ENCODE measurements around the gene GPR151. TPM values are rescaled to one million over a fixed set of nuclear protein-coding genes. Genes with fewer than 3 reads are reported as not detected.

GPR151 gene
- total RNA-seq, 6 donors from 2014 or later = not detected

DNA sequence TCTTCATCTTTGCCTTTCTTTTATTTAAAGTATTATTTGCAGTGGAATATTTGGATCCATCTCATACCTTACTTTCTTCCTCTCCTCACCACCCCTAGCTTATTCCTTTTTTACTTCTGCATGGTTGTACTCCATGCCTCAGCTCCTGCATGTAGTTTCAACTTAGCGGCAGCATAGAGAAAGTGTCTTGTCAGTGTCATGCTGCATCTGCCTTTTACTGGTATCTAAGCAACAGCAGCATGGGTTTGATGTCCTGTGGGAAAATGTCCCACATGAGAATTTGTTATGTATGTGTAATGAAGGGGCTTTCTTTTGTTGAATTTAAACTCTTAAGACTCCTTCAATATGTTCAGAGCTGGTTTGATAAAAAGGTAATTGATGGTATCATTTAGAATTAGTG lies 48.2 kb downstream of the GPR151 start:
- H3K4me1 ChIP-seq = no peaks in the 10 kb centered on the region
- WGBS, 2 donors = 91 to 97% methylated on average over 1 of the region's 1 CpG
- H3K36me3 ChIP-seq = peaks cover 36 to 65% (median 45%) of the 10 kb centered on the region in 4 donors
- no peak for TF ChIP-seq POLR2A (IDR thresholded peaks at IDR 0.05)
- no peak for TF ChIP-seq EP300 (IDR thresholded peaks at IDR 0.05)
- no peak for TF ChIP-seq CTCF (IDR thresholded peaks at IDR 0.05)
- TF ChIP-seq POLR2AphosphoS5 (IDR thresholded peaks at IDR 0.05) = no peak
- no peak overlapping the region for H3K4me3 ChIP-seq
- no peaks in the 10 kb centered on the region for H3K27me3 ChIP-seq
- DNase-seq (no peak), ATAC-seq (ENCODE audit: low FRiP score in 2 of 2) (no peak)
- no peaks in the 10 kb centered on the region for H3K9me3 ChIP-seq
- no peak overlapping the region for H3K27ac ChIP-seq

GRCh38 chr5:146466521-146467349 lies 49.3 kb downstream of the GPR151 start:
- H3K27me3 ChIP-seq = no peaks in the 10 kb centered on the region
- DNase-seq (no peak), ATAC-seq (ENCODE audit: low FRiP score in 2 of 2) (no peak)
- H3K27ac ChIP-seq = no peak overlapping the region
- 67 to 76% methylated on average over 3 of the region's 3 CpGs for WGBS, 2 donors
- no peak overlapping the region for H3K4me3 ChIP-seq
- TF ChIP-seq EP300 (IDR thresholded peaks at IDR 0.05) (no peak), CTCF (IDR thresholded peaks at IDR 0.05) (no peak), POLR2AphosphoS5 (IDR thresholded peaks at IDR 0.05) (no peak), POLR2A (IDR thresholded peaks at IDR 0.05) (no peak)
- H3K36me3 ChIP-seq = peaks cover 28 to 62% (median 40%) of the 10 kb centered on the region in 4 donors
- H3K4me1 ChIP-seq = no peaks in the 10 kb centered on the region
- no peaks in the 10 kb centered on the region for H3K9me3 ChIP-seq

- Histone ChIP-seq H3K27ac (no peak overlapping the region), H3K4me1 (no peaks in the 10 kb centered on the region), H3K9me3 (no peaks in the 10 kb centered on the region), H3K27me3 (no peaks in the 10 kb centered on the region), H3K4me3 (no peak overlapping the region), H3K36me3 (peaks cover 27 to 60% (median 44%) of the 10 kb centered on the region in 4 donors)
- TF ChIP-seq POLR2A (IDR thresholded peaks at IDR 0.05) (no peak), CTCF (IDR thresholded peaks at IDR 0.05) (no peak), POLR2AphosphoS5 (IDR thresholded peaks at IDR 0.05) (no peak), EP300 (IDR thresholded peaks at IDR 0.05) (no peak)
- WGBS, 2 donors = 89 to 91% methylated on average over 6 of the region's 6 CpGs
- ATAC-seq (ENCODE audit: low FRiP score in 2 of 2) (no peak), DNase-seq (no peak)
Observed at GRCh38 chr5:146463446-146463845, 52.5 kb downstream of the GPR151 start.

Small RNA genes within 50 kb of the gene (small RNA-seq; reads per million reads assigned to genes)
- 0 reads per million in 4 donors for gene RF02271

Other genes starting within 250 kb of the GPR151 start
- under 1 TPM in 3 of 6 donors, not detected in 3; 0.10 to 0.55 (median 0.30) TPM for gene POU4F3, start 177.4 kb downstream of the GPR151 start, total RNA-seq
- gene TCERG1, start 68.9 kb downstream of the GPR151 start, total RNA-seq = 100 to 1,000 TPM in 1 of 6 donors, 10 to 100 TPM in 5; 34.3 to 110 (median 53.3) TPM

Measured in upper lobe of left lung (tissue), 6 donors.